ENCODE results near the gene NPHS2.

GRCh38 chr1:179589509-179589908, 13.8 kb upstream of the NPHS2 start:
- no peak for TF ChIP-seq ZMYM4 (CRISPR knock-in tag; IDR thresholded peaks at IDR 0.05)
- no peak for TF ChIP-seq GTF2F1 (IDR thresholded peaks at IDR 0.05; ENCODE audit: low read length)
- TF ChIP-seq TARDBP (CRISPR knock-in tag; IDR thresholded peaks at IDR 0.05), result no peak
- no peak for TF ChIP-seq ZNF12 (CRISPR knock-in tag; IDR thresholded peaks at IDR 0.05)
- no peak for TF ChIP-seq ZNF589 (CRISPR knock-in tag; conservative IDR thresholded peaks at IDR 0.05)
- TF ChIP-seq, protein P1, sequence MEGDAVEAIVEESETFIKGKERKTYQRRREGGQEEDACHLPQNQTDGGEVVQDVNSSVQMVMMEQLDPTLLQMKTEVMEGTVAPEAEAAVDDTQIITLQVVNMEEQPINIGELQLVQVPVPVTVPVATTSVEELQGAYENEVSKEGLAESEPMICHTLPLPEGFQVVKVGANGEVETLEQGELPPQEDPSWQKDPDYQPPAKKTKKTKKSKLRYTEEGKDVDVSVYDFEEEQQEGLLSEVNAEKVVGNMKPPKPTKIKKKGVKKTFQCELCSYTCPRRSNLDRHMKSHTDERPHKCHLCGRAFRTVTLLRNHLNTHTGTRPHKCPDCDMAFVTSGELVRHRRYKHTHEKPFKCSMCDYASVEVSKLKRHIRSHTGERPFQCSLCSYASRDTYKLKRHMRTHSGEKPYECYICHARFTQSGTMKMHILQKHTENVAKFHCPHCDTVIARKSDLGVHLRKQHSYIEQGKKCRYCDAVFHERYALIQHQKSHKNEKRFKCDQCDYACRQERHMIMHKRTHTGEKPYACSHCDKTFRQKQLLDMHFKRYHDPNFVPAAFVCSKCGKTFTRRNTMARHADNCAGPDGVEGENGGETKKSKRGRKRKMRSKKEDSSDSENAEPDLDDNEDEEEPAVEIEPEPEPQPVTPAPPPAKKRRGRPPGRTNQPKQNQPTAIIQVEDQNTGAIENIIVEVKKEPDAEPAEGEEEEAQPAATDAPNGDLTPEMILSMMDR (CRISPR knock-in tag; IDR thresholded peaks at IDR 0.05), result no peak

Measured in HepG2 (cell line).